ENCODE results near the gene ZNF699.
A peak's percentile ranks its signal among the peaks of the same experiment; 100 is the strongest.

Gene ZNF699

GRCh38 chr19:9309139-9309973 is at the start of gene ZNF699:
Gene ZNF699 (minus strand): TSS chr19:9309838. CDS start chr19:9305119, 4,719 bp downstream.
- Histone ChIP-seq H3K36me3 (ENCODE audit: control insufficient read depth in 1 of 2, insufficient read depth in 2 of 2, low read length in 2 of 2) (peaks cover under 1 to 5% of the 10 kb centered on the region in 2 donors), H3K9me3 (ENCODE audit: control insufficient read depth in 1 of 2, low read length in 2 of 2) (peaks cover 0 to 9% of the 10 kb centered on the region in 2 donors), H3K4me1 (ENCODE audit: control insufficient read depth in 1 of 2, insufficient read depth in 2 of 2, low read length in 2 of 2) (no peaks in the 10 kb centered on the region), H3K9ac (ENCODE audit: low read depth in 1 of 2, low read length in 2 of 2) (peak within 1 kb of the TSS; percentile 89 to 91), H3K4me3 (ENCODE audit: low read depth in 1 of 2, low read length in 2 of 2) (peak within 1 kb of the TSS; percentile 95 to 99), H3K27me3 (ENCODE audit: control insufficient read depth in 1 of 2, insufficient read depth in 2 of 2, low read length in 2 of 2) (no peaks in the 10 kb centered on the region), H3K27ac (ENCODE audit: low read depth, low read length) (peak within 1 kb of the TSS; percentile 89)

- H3K4me3 ChIP-seq (ENCODE audit: low read depth in 1 of 2, low read length in 2 of 2) = no peak overlapping the region
- no peak overlapping the region for H3K27ac ChIP-seq (ENCODE audit: low read depth, low read length)
- H3K9me3 ChIP-seq (ENCODE audit: control insufficient read depth in 1 of 2, low read length in 2 of 2) = peaks cover 45 to 69% of the 10 kb centered on the region in 2 donors
Measured at GRCh38 chr19:9354651-9355050, 45.0 kb upstream of the ZNF699 start.

GRCh38 chr19:9353011-9353410 is 43.4 kb upstream of the ZNF699 start:
- peaks cover 3 to 8% of the 10 kb centered on the region in 2 donors for H3K36me3 ChIP-seq (ENCODE audit: control insufficient read depth in 1 of 2, insufficient read depth in 2 of 2, low read length in 2 of 2)
- no peak overlapping the region for H3K4me3 ChIP-seq (ENCODE audit: low read depth in 1 of 2, low read length in 2 of 2)
- H3K27me3 ChIP-seq (ENCODE audit: control insufficient read depth in 1 of 2, insufficient read depth in 2 of 2, low read length in 2 of 2) = no peaks in the 10 kb centered on the region
- H3K27ac ChIP-seq (ENCODE audit: low read depth, low read length) = no peak overlapping the region
- H3K9me3 ChIP-seq (ENCODE audit: control insufficient read depth in 1 of 2, low read length in 2 of 2) = peaks cover 53 to 72% of the 10 kb centered on the region in 2 donors
- no peak overlapping the region for H3K9ac ChIP-seq (ENCODE audit: low read depth in 1 of 2, low read length in 2 of 2)
- no peaks in the 10 kb centered on the region for H3K4me1 ChIP-seq (ENCODE audit: control insufficient read depth in 1 of 2, insufficient read depth in 2 of 2, low read length in 2 of 2)

More at GRCh38 chr19:9354651-9355050, 45.0 kb upstream of the ZNF699 start:
- Histone ChIP-seq H3K27me3 (ENCODE audit: control insufficient read depth in 1 of 2, insufficient read depth in 2 of 2, low read length in 2 of 2) (no peaks in the 10 kb centered on the region), H3K36me3 (ENCODE audit: control insufficient read depth in 1 of 2, insufficient read depth in 2 of 2, low read length in 2 of 2) (peaks cover 3 to 7% of the 10 kb centered on the region in 2 donors), H3K4me1 (ENCODE audit: control insufficient read depth in 1 of 2, insufficient read depth in 2 of 2, low read length in 2 of 2) (no peaks in the 10 kb centered on the region), H3K9ac (ENCODE audit: low read depth in 1 of 2, low read length in 2 of 2) (no peak overlapping the region)

- Histone ChIP-seq H3K36me3 (ENCODE audit: control insufficient read depth in 1 of 2, insufficient read depth in 2 of 2, low read length in 2 of 2) (peaks cover 3 to 11% of the 10 kb centered on the region in 2 donors), H3K27ac (ENCODE audit: low read depth, low read length) (no peak overlapping the region), H3K4me3 (ENCODE audit: low read depth in 1 of 2, low read length in 2 of 2) (no peak overlapping the region), H3K4me1 (ENCODE audit: control insufficient read depth in 1 of 2, insufficient read depth in 2 of 2, low read length in 2 of 2) (no peaks in the 10 kb centered on the region), H3K9ac (ENCODE audit: low read depth in 1 of 2, low read length in 2 of 2) (no peak overlapping the region), H3K27me3 (ENCODE audit: control insufficient read depth in 1 of 2, insufficient read depth in 2 of 2, low read length in 2 of 2) (no peaks in the 10 kb centered on the region), H3K9me3 (ENCODE audit: control insufficient read depth in 1 of 2, low read length in 2 of 2) (peaks cover 50 to 70% of the 10 kb centered on the region in 2 donors)
Measured at GRCh38 chr19:9352505-9352904, 42.9 kb upstream of the ZNF699 start.

- peaks cover 2 to 15% of the 10 kb centered on the region in 2 donors for H3K36me3 ChIP-seq (ENCODE audit: control insufficient read depth in 1 of 2, insufficient read depth in 2 of 2, low read length in 2 of 2)
- no peak overlapping the region for H3K9ac ChIP-seq (ENCODE audit: low read depth in 1 of 2, low read length in 2 of 2)
- no peaks in the 10 kb centered on the region for H3K4me1 ChIP-seq (ENCODE audit: control insufficient read depth in 1 of 2, insufficient read depth in 2 of 2, low read length in 2 of 2)
- peaks cover 61 to 78% of the 10 kb centered on the region in 2 donors for H3K9me3 ChIP-seq (ENCODE audit: control insufficient read depth in 1 of 2, low read length in 2 of 2)
- no peaks in the 10 kb centered on the region for H3K27me3 ChIP-seq (ENCODE audit: control insufficient read depth in 1 of 2, insufficient read depth in 2 of 2, low read length in 2 of 2)
- no peak overlapping the region for H3K27ac ChIP-seq (ENCODE audit: low read depth, low read length)
- peak overlapping the region in 1 of 2 donors; percentile 7 for H3K4me3 ChIP-seq (ENCODE audit: low read depth in 1 of 2, low read length in 2 of 2)
Measured at GRCh38 chr19:9348671-9349070, 39.0 kb upstream of the ZNF699 start.

GRCh38 chr19:9348253-9348652 is 38.6 kb upstream of the ZNF699 start:
- Histone ChIP-seq H3K4me3 (ENCODE audit: low read depth in 1 of 2, low read length in 2 of 2) (no peak overlapping the region), H3K9ac (ENCODE audit: low read depth in 1 of 2, low read length in 2 of 2) (no peak overlapping the region), H3K9me3 (ENCODE audit: control insufficient read depth in 1 of 2, low read length in 2 of 2) (peaks cover 64 to 82% of the 10 kb centered on the region in 2 donors), H3K27ac (ENCODE audit: low read depth, low read length) (no peak overlapping the region), H3K36me3 (ENCODE audit: control insufficient read depth in 1 of 2, insufficient read depth in 2 of 2, low read length in 2 of 2) (peaks cover 6 to 19% of the 10 kb centered on the region in 2 donors), H3K4me1 (ENCODE audit: control insufficient read depth in 1 of 2, insufficient read depth in 2 of 2, low read length in 2 of 2) (no peaks in the 10 kb centered on the region), H3K27me3 (ENCODE audit: control insufficient read depth in 1 of 2, insufficient read depth in 2 of 2, low read length in 2 of 2) (no peaks in the 10 kb centered on the region)

GRCh38 chr19:9345005-9345404 is 35.4 kb upstream of the ZNF699 start:
- H3K9me3 ChIP-seq (ENCODE audit: control insufficient read depth in 1 of 2, low read length in 2 of 2) = peaks cover 63 to 82% of the 10 kb centered on the region in 2 donors
- H3K4me3 ChIP-seq (ENCODE audit: low read depth in 1 of 2, low read length in 2 of 2) = no peak overlapping the region
- H3K27me3 ChIP-seq (ENCODE audit: control insufficient read depth in 1 of 2, insufficient read depth in 2 of 2, low read length in 2 of 2) = no peaks in the 10 kb centered on the region
- H3K27ac ChIP-seq (ENCODE audit: low read depth, low read length) = no peak overlapping the region
- peaks cover 32 to 39% of the 10 kb centered on the region in 2 donors for H3K36me3 ChIP-seq (ENCODE audit: control insufficient read depth in 1 of 2, insufficient read depth in 2 of 2, low read length in 2 of 2)
- H3K9ac ChIP-seq (ENCODE audit: low read depth in 1 of 2, low read length in 2 of 2) = no peak overlapping the region
- no peaks in the 10 kb centered on the region for H3K4me1 ChIP-seq (ENCODE audit: control insufficient read depth in 1 of 2, insufficient read depth in 2 of 2, low read length in 2 of 2)

- Histone ChIP-seq H3K9ac (ENCODE audit: low read depth in 1 of 2, low read length in 2 of 2) (no peak overlapping the region), H3K9me3 (ENCODE audit: control insufficient read depth in 1 of 2, low read length in 2 of 2) (peaks cover 61 to 80% of the 10 kb centered on the region in 2 donors), H3K4me3 (ENCODE audit: low read depth in 1 of 2, low read length in 2 of 2) (peak overlapping the region; percentile 1 to 55), H3K27me3 (ENCODE audit: control insufficient read depth in 1 of 2, insufficient read depth in 2 of 2, low read length in 2 of 2) (no peaks in the 10 kb centered on the region), H3K4me1 (ENCODE audit: control insufficient read depth in 1 of 2, insufficient read depth in 2 of 2, low read length in 2 of 2) (no peaks in the 10 kb centered on the region), H3K36me3 (ENCODE audit: control insufficient read depth in 1 of 2, insufficient read depth in 2 of 2, low read length in 2 of 2) (peaks cover 50 to 53% of the 10 kb centered on the region in 2 donors), H3K27ac (ENCODE audit: low read depth, low read length) (no peak overlapping the region)
Measured at GRCh38 chr19:9342610-9343304, 33.1 kb upstream of the ZNF699 start.

GRCh38 chr19:9329999-9330398 is 20.4 kb upstream of the ZNF699 start:
- H3K27me3 ChIP-seq (ENCODE audit: control insufficient read depth in 1 of 2, insufficient read depth in 2 of 2, low read length in 2 of 2) = no peaks in the 10 kb centered on the region
- H3K27ac ChIP-seq (ENCODE audit: low read depth, low read length) = no peak overlapping the region
- no peak overlapping the region for H3K4me3 ChIP-seq (ENCODE audit: low read depth in 1 of 2, low read length in 2 of 2)
- H3K36me3 ChIP-seq (ENCODE audit: control insufficient read depth in 1 of 2, insufficient read depth in 2 of 2, low read length in 2 of 2) = peaks cover 12 to 28% of the 10 kb centered on the region in 2 donors
- peaks cover 54 to 75% of the 10 kb centered on the region in 2 donors for H3K9me3 ChIP-seq (ENCODE audit: control insufficient read depth in 1 of 2, low read length in 2 of 2)
- H3K4me1 ChIP-seq (ENCODE audit: control insufficient read depth in 1 of 2, insufficient read depth in 2 of 2, low read length in 2 of 2) = peaks cover 0 to under 1% of the 10 kb centered on the region in 2 donors
- H3K9ac ChIP-seq (ENCODE audit: low read depth in 1 of 2, low read length in 2 of 2) = no peak overlapping the region

- H3K27ac ChIP-seq (ENCODE audit: low read depth, low read length) = peak overlapping the region; percentile 79
- H3K9ac ChIP-seq (ENCODE audit: low read depth in 1 of 2, low read length in 2 of 2) = peak overlapping the region; percentile 55 to 58
- peaks cover 25 to 38% of the 10 kb centered on the region in 2 donors for H3K9me3 ChIP-seq (ENCODE audit: control insufficient read depth in 1 of 2, low read length in 2 of 2)
- peak overlapping the region; percentile 85 to 88 for H3K4me3 ChIP-seq (ENCODE audit: low read depth in 1 of 2, low read length in 2 of 2)
- H3K36me3 ChIP-seq (ENCODE audit: control insufficient read depth in 1 of 2, insufficient read depth in 2 of 2, low read length in 2 of 2) = peaks cover 0 to 10% of the 10 kb centered on the region in 2 donors
- H3K4me1 ChIP-seq (ENCODE audit: control insufficient read depth in 1 of 2, insufficient read depth in 2 of 2, low read length in 2 of 2) = peaks cover 0 to 12% of the 10 kb centered on the region in 2 donors
- no peaks in the 10 kb centered on the region for H3K27me3 ChIP-seq (ENCODE audit: control insufficient read depth in 1 of 2, insufficient read depth in 2 of 2, low read length in 2 of 2)
Measured at GRCh38 chr19:9324584-9324962, 14.9 kb upstream of the ZNF699 start.
